GM18507 (cell line): ENCODE measurements around the gene TRERF1.

Experiments
- DNase-seq: peaks from one replicate; pipeline ENCODE4 v3.0.0; 2011; ENCODE audit warnings: low read depth; ENCODE audit not compliant: insufficient read length; ENCODE audit errors: extremely low spot score
- FAIRE-seq: peaks from 2 replicates; lab custom pipeline; 2011; peaks lifted over from hg19 to GRCh38; lab: Jason Lieb, UNC

TRERF1 gene

GRCh38 chr6:42378125-42378524 is 73.6 kb downstream of the TRERF1 start:
- DNase-seq (no peak), FAIRE-seq (peak; percentile 5)

- DNase-seq (no peak), FAIRE-seq (no peak)
Observed at GRCh38 chr6:42375007-42375635, 76.6 kb downstream of the TRERF1 start.

DNA sequence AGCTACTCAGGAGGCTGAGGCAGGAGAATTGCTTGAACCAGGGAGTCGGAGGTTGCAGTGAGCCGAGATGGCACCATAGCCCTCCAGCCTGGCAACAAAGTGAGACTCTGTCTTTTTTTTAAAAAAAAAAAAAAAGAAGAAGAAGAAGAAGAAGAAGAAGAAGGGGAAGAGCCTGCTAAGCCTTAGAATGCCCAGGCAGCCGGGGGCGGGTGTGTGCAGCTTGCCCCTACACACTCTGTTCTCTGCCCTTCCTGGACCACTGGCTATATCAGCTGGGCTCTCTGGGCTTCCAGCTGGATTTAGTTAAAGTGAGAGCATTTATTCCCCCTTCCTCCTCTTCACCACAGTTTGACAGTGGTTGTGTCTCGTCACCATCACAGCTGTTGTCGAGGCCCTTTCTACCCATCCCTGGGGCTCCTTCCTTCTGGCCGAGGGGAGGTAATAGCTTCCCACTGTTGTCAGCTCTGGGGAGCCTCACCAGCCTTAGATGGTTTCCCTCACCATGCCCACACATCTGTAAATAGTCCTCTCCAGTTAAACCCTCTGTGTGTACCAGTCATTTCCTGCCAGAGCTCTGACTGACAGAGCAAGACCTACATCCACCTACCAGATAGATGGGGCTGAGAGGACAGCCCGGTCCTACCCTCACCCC is 77.6 kb downstream of the TRERF1 start:
- DNase-seq (no peak), FAIRE-seq (no peak)

- FAIRE-seq, result no peak
- DNase-seq, result no peak
Observed at GRCh38 chr6:42372699-42373098, 79.0 kb downstream of the TRERF1 start.

- no peak for FAIRE-seq
Observed at GRCh38 chr6:42370323-42370985, 81.3 kb downstream of the TRERF1 start.

DNA sequence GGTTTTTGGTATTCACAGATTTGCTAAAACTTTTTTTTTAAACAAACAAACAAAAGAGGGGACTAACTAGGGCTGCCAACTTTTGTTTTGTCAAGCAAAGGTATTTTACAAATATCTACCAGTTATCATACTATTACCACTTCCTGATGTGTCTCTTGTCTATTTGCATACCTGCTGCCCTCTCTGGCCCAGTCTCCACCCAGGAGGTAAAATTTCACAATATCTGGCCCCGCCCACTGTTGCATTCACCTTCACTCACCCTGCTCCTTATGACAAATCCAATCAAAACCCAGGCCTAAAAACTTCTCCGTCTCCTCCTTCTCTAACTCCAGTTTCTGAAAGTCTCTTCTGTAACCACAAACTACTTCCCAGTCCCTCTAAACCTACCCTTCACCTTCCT is 82.2 kb downstream of the TRERF1 start:
- DNase-seq, result no peak

More at GRCh38 chr6:42370323-42370985, 81.3 kb downstream of the TRERF1 start:
- DNase-seq, result no peak

GRCh38 chr6:42368181-42368580 is 83.5 kb downstream of the TRERF1 start:
- FAIRE-seq (no peak), DNase-seq (no peak)

More for the DNA sequence above, 82.2 kb downstream of the TRERF1 start:
- peak; percentile 79 for FAIRE-seq

- DNase-seq (peak; percentile 62), FAIRE-seq (peak; percentile 88)
Observed at GRCh38 chr6:42367353-42368011, 84.2 kb downstream of the TRERF1 start.

- FAIRE-seq, result no peak
Observed at GRCh38 chr6:42366999-42367352, 84.8 kb downstream of the TRERF1 start.

DNA sequence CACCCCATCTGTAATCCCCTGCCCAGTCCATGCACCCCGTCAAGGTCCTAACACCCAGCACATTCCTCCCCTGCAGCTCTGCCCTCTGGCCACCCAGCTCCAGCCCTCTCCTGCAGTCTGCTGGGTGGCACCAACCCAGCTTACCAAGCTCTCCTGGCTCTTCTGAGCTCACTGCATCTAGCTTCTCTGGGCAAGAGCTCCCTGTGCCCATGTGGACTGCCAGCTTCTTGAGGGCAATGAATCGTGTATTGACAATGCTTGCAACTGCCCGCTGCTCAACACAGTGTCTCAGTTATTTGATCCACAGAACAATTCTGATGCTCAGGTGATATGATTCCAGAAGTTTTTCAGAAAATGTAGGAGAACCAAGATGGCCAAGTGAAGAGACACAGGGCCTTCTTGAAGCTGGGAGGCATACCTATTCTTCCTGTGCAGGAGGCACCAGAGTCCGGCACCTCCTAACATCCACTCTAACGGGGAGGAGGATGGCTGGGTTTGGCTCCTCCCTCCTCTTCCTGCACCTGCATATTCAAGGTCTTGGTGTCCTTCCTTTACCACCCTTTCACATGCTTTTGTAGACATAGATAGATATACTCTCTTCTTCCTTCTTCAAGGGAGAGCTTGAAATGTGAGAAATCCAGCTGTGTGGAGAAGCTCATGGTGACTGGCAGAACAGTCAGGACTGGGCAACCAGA is 85.6 kb downstream of the TRERF1 start:
- DNase-seq (no peak), FAIRE-seq (no peak)

More at GRCh38 chr6:42366999-42367352, 84.8 kb downstream of the TRERF1 start:
- no peak for DNase-seq

- no peak for DNase-seq
- FAIRE-seq, result no peak
Observed at GRCh38 chr6:42365021-42365420, 86.7 kb downstream of the TRERF1 start.

- FAIRE-seq (no peak), DNase-seq (no peak)
Observed at GRCh38 chr6:42363926-42364849, 87.5 kb downstream of the TRERF1 start.

GRCh38 chr6:42361036-42361435 is 90.7 kb downstream of the TRERF1 start:
- FAIRE-seq, result no peak
- DNase-seq, result no peak

DNA sequence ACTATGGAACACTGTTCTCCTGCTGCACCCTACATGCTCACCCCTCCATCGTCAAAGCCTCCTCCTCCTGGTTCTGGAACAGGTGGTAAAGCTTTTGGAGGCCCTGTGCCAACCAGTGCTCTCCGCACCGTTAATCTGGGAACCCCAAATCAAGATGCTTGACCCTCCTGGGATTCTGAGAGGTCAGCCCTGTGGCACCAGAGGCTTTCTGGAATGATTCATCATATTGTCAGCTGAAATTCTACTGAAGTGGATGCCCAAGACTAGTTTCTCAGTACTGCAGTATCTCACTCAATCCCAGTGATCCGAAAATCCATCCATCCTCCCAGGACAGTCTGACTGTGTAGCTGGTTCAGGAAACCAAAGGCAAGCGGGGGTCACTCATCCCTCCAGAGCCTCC is 92.7 kb downstream of the TRERF1 start:
- DNase-seq (no peak), FAIRE-seq (no peak)

GRCh38 chr6:42355416-42355815 is 96.3 kb downstream of the TRERF1 start:
- FAIRE-seq, result no peak
- no peak for DNase-seq

GRCh38 chr6:42354702-42355101 is 97.0 kb downstream of the TRERF1 start:
- FAIRE-seq (no peak), DNase-seq (no peak)

- DNase-seq (no peak), FAIRE-seq (no peak)
Observed at GRCh38 chr6:42352856-42353564, 98.7 kb downstream of the TRERF1 start.

DNA sequence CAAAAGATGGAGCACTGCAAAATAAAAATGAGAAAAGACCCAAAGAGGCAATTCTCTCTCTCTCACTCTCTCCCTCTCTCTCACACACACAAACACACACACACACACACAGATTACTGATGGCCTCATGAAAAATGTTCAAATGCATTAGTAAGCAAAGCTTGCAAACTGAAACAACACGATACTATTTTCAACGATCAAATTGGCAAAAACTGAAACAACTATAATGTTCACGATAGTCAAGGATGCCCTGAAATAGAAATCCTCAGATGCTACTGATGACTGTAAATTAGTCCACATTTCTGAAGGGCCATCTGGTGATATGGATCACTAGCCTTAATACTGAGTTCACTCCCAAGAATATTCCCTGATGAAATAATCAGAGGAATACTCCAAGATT is 100.8 kb downstream of the TRERF1 start:
- DNase-seq, result no peak
- no peak for FAIRE-seq
